Lower lobe of right lung (tissue), 2 donors: Measurements from ENCODE around the gene WDR7. TPM values are rescaled to one million over a fixed set of nuclear protein-coding genes. Genes with fewer than 3 reads are reported as not detected.

Experiments
- ATAC-seq, 2 donors: fragments of 200-7000 bp; cut with Tn5 transposase; one replicate each; pipeline ENCODE4 v1.9.1; 2020 to 2022; ENCODE audit warnings: mild to moderate bottlenecking in 2 of 2, moderate library complexity in 2 of 2
- DNase-seq: peaks from one replicate; pipeline ENCODE4 v3.0.0-alpha.2; 2020
- H3K27ac ChIP-seq: fragments of 200-600 bp; one replicate; pipeline ENCODE4 v1.8.0; 2022
- H3K27me3 ChIP-seq: fragments of 200-600 bp; one replicate; pipeline ENCODE4 v1.8.0; 2022; ENCODE audit warnings: low read depth
- H3K36me3 ChIP-seq: fragments of 200-600 bp; one replicate; pipeline ENCODE4 v1.8.0; 2022; ENCODE audit warnings: mild to moderate bottlenecking
- H3K4me1 ChIP-seq: fragments of 200-600 bp; one replicate; pipeline ENCODE4 v1.8.0; 2022
- H3K4me3 ChIP-seq: fragments of 200-600 bp; one replicate; pipeline ENCODE4 v1.8.0; 2022; ENCODE audit warnings: mild to moderate bottlenecking
- H3K9me3 ChIP-seq: fragments of 200-600 bp; one replicate; pipeline ENCODE4 v1.8.0; 2022
- intact Hi-C: fragments of 100-400 bp; cut with DNase I; formaldehyde crosslinking; loops from one replicate; pipeline ENCODE4 v1.11.0; 2022
- total RNA-seq: library from RNA; stranded (reverse); fragmentation: NEBNext Ultra II Directional; extraction: Animal tissue kit (Norgen Biotek cat#: 25700); gene quantifications from one replicate; pipeline ENCODE4 v1.2.1, GENCODE V29; 2021
- TF ChIP-seq, protein P1 (sequence below): fragments of 200-600 bp; IDR thresholded peaks from one replicate; pipeline ENCODE4 v1.8.0; 2022; ENCODE audit warnings: antibody characterized with exemption, mild to moderate bottlenecking
- donor health status: DM: no; HTN: yes; CAD: no; lungs with severe emphysema.

The WDR7 gene
- total RNA-seq, 1 donor from 2014 or later: 29.1 TPM

DNA sequence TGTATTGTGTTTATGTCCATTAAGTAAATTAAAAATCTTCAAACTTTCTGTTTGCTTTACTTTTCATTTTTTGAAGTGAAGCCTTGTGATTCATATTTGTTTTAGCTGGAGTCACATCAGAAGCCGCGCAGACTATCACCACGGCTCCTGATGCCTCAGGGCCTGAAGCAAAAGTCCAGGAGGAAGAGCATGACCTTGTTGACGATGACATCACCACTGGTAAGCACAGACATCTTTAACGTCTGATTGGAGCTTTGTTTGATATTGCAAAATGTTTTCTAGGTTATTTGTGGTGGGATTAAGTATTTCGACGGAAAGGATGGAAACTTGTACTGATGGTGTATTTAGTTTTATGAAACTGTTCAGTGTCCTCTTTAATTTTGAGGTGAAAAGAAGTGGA, 164.8 kb downstream of the WDR7 start:
- Histone ChIP-seq H3K4me3 (no peak overlapping the region), H3K4me1 (no peaks in the 10 kb centered on the region), H3K27me3 (no peaks in the 10 kb centered on the region), H3K9me3 (no peaks in the 10 kb centered on the region), H3K36me3 (no peaks in the 10 kb centered on the region), H3K27ac (no peak overlapping the region)
- no peak for ATAC-seq
- intact Hi-C loops: no loop called here
- DNase-seq: no peak
- TF ChIP-seq, protein P1, sequence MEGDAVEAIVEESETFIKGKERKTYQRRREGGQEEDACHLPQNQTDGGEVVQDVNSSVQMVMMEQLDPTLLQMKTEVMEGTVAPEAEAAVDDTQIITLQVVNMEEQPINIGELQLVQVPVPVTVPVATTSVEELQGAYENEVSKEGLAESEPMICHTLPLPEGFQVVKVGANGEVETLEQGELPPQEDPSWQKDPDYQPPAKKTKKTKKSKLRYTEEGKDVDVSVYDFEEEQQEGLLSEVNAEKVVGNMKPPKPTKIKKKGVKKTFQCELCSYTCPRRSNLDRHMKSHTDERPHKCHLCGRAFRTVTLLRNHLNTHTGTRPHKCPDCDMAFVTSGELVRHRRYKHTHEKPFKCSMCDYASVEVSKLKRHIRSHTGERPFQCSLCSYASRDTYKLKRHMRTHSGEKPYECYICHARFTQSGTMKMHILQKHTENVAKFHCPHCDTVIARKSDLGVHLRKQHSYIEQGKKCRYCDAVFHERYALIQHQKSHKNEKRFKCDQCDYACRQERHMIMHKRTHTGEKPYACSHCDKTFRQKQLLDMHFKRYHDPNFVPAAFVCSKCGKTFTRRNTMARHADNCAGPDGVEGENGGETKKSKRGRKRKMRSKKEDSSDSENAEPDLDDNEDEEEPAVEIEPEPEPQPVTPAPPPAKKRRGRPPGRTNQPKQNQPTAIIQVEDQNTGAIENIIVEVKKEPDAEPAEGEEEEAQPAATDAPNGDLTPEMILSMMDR: no peak

DNA sequence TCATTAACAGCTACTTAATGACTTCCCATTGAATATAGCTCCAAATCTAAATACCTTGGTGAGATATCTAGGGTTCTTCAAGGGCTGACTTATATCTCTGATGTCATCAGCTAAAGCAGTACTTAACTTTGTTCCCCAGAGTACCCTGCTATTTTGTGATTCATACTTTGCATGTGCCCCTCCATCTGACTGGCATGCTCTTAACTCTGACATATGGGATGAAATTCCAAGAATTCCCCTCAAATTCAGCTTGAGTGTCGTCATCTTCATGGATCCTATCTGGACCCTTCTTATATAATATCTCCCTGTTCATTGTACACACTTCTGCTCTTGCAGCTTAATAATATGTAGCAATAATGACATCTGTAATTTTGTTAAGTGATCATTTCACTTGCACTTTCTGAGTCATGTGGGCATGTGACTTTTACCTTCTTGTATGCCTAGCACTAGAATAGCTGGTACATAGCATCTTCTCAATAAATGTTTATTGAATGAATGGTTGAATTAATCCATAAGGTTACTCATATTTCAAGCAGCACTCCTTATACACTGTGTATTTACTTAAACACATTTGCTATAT, 172.9 kb downstream of the WDR7 start:
- ATAC-seq (no peak), DNase-seq (no peak)
- Histone ChIP-seq H3K27ac (no peak overlapping the region), H3K4me3 (no peak overlapping the region), H3K27me3 (no peaks in the 10 kb centered on the region), H3K9me3 (no peaks in the 10 kb centered on the region), H3K36me3 (no peaks in the 10 kb centered on the region), H3K4me1 (no peaks in the 10 kb centered on the region)
- intact Hi-C loops: no loop called here
- TF ChIP-seq, protein P1: no peak

DNA sequence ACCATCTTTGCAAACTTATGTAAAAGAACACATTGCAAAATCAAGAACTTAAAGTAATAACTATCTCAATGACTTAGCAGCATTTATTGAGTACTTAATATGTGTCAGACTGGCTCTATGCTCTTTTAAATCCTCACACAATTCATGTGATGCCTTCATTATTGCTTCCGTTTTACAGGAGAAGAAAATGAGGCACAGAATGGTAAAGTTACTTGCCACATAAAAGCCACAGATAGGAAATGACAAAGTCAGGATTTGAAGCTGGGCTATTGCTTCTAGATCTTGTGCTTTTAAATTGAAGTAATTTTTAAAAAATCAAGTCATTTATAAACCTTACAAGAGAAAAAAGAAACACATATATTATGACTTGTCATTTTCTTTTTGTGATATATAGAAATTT, 174.2 kb downstream of the WDR7 start:
- no peak overlapping the region for H3K27ac ChIP-seq
- H3K27me3 ChIP-seq: no peaks in the 10 kb centered on the region
- H3K9me3 ChIP-seq: no peaks in the 10 kb centered on the region
- intact Hi-C loops: no loop called here
- TF ChIP-seq, protein P1: no peak
- no peak overlapping the region for H3K4me3 ChIP-seq
- ATAC-seq (no peak), DNase-seq (no peak)
- no peaks in the 10 kb centered on the region for H3K36me3 ChIP-seq
- H3K4me1 ChIP-seq: no peaks in the 10 kb centered on the region

DNA sequence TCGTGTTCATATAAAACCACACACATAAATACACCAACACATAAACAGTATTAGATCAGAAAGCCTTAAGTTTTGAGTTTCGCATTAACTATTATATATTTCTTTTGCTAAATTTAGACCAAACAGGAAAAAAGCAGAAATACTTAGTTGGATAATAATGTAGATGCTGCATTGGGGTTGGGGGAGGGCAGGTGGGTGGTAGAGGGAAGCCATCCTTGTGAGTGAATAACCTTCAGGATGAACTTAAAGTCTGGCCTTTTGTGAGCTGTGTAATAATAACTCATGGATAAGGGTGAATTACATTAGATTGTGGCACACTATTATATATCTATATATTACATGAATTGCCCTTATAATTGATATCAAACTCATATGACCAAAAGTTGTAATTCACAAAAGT, 174.7 kb downstream of the WDR7 start:
- H3K27me3 ChIP-seq: no peaks in the 10 kb centered on the region
- DNase-seq (no peak), ATAC-seq (no peak)
- no peaks in the 10 kb centered on the region for H3K36me3 ChIP-seq
- intact Hi-C loops: no loop called here
- no peak overlapping the region for H3K27ac ChIP-seq
- TF ChIP-seq, protein P1: no peak
- no peaks in the 10 kb centered on the region for H3K4me1 ChIP-seq
- no peaks in the 10 kb centered on the region for H3K9me3 ChIP-seq
- H3K4me3 ChIP-seq: no peak overlapping the region

DNA sequence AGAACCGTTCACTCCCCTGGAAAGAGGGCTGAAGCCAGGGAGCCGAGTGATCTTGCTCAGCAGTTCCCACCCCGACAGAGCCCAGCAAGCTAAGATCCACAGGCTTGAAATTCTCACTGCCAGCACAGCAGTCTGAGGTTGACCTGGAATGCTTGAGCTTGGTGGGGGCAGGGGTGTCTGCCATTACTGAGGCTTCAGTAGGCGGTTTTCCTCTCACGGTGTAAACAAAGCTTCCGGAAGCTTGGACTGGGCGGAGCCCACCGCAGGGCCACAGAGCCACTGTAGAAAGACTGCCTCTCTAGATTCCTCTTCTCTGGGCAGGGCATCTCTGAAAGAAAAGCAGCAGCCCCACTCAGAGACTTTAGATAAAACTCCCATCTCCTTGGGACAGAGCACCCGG, 180.8 kb downstream of the WDR7 start:
- H3K4me3 ChIP-seq: no peak overlapping the region
- H3K27ac ChIP-seq: no peak overlapping the region
- TF ChIP-seq, protein P1: no peak
- intact Hi-C loops: no loop called here
- no peaks in the 10 kb centered on the region for H3K36me3 ChIP-seq
- no peaks in the 10 kb centered on the region for H3K4me1 ChIP-seq
- no peak for DNase-seq
- ATAC-seq: no peak
- H3K9me3 ChIP-seq: no peaks in the 10 kb centered on the region
- no peaks in the 10 kb centered on the region for H3K27me3 ChIP-seq

DNA sequence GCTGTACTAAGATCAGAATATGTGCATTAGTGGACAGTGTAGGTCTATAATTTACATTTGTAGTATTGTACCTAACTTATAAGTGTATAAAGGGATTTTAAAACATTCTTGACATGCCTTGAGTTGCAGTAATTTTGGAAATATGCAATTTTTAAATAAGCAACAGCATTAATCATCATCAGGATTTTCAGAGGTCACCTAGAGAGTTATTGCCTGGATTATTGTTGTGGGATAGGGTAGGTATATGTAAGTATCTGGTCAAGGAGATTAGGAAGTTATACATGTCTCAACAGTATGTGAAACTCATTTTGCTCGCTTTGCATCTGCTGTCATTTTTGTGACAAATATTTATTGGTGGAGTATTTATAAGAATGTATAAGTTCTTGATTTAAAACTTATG, 184.2 kb downstream of the WDR7 start:
- DNase-seq (no peak), ATAC-seq (no peak)
- intact Hi-C loops: no loop called here
- Histone ChIP-seq H3K4me3 (no peak overlapping the region), H3K4me1 (no peaks in the 10 kb centered on the region), H3K27ac (no peak overlapping the region), H3K27me3 (no peaks in the 10 kb centered on the region), H3K36me3 (peaks cover 3% of the 10 kb centered on the region), H3K9me3 (no peaks in the 10 kb centered on the region)
- TF ChIP-seq, protein P1: no peak
